Breast epithelium (tissue), 4 donors: ENCODE data around the gene VIPAS39. TPM values are rescaled to one million over a fixed set of nuclear protein-coding genes. Genes with fewer than 3 reads are reported as not detected.

Experiments used
- DNase-seq, 2 donors: peaks; one replicate each; pipeline ENCODE4 v3.0.0-alpha.2; 2019; ENCODE audit warnings: low spot score in 2 of 2
- H3K27ac ChIP-seq, 2 donors: fragments of 200-600 bp; sonication (generic) in 1 of 2; one replicate each; pipeline ENCODE4 v1.5.1; 2016 to 2019; ENCODE audit warnings: mild to moderate bottlenecking in 1 of 2
- H3K27me3 ChIP-seq, 2 donors: fragments of 200-600 bp; sonication (generic) in 1 of 2; one replicate each; pipeline versions ENCODE4 v1.5.1 to v1.6.0; 2017 to 2019; ENCODE audit warnings: control low read depth in 1 of 2, mild to moderate bottlenecking in 1 of 2
- H3K36me3 ChIP-seq: fragments of 200-600 bp; one replicate; pipeline ENCODE4 v1.5.1; 2019
- H3K4me1 ChIP-seq, 2 donors: fragments of 200-600 bp; sonication (generic); one replicate each; pipeline ENCODE4 v1.5.1; 2016 to 2019; ENCODE audit warnings: control low read depth in 1 of 2
- H3K4me3 ChIP-seq, 3 donors: fragments of 200-600 bp; sonication (generic); 1 replicate in 2 of 3; 2 replicates in 1 of 3; pipeline ENCODE4 v1.5.1; 2016 to 2019; ENCODE audit warnings: mild to moderate bottlenecking in 3 of 3, moderate library complexity in 2 of 3
- H3K9me3 ChIP-seq, 2 donors: fragments of 200-600 bp; sonication (generic) in 1 of 2; one replicate each; pipeline ENCODE4 v1.5.1; 2016 to 2019; ENCODE audit warnings: control low read depth in 1 of 2
- CTCF ChIP-seq, 3 donors: fragments of 450-650 bp; IDR thresholded peaks; one replicate each; pipeline ENCODE4 v1.5.1; 2016 to 2017; ENCODE audit warnings: antibody characterized with exemption in 3 of 3, mild to moderate bottlenecking in 3 of 3, moderate library complexity in 3 of 3
- POLR2A ChIP-seq: fragments of 450-650 bp; IDR thresholded peaks from one replicate; pipeline ENCODE4 v1.6.1; 2016; ENCODE audit warnings: antibody characterized with exemption, mild to moderate bottlenecking, moderate library complexity
- POLR2AphosphoS5 ChIP-seq, 3 donors: sonication (generic); formaldehyde crosslinking; IDR thresholded peaks; one replicate each; pipeline ENCODE4 v1.6.1; 2017; ENCODE audit warnings: antibody characterized with exemption in 3 of 3
- intact Hi-C: fragments of 100-400 bp; cut with DNase I; formaldehyde crosslinking; loops from one replicate; pipeline ENCODE4 v1.15.1; 2023; ENCODE audit warnings: low total_unique reads
- total RNA-seq, 3 donors: library from RNA; depleted of rRNA; stranded (reverse); fragments of >200 nt; gene quantifications; one replicate each; pipeline ENCODE4 v1.1.0, GENCODE V29; 2016

Gene VIPAS39
- total RNA-seq, 3 donors from 2014 or later: 14.7 to 25.9 (median 19.2) TPM

- Histone ChIP-seq H3K4me1 (no peaks in the 10 kb centered on the region), H3K36me3 (no peaks in the 10 kb centered on the region), H3K27me3 (no peaks in the 10 kb centered on the region), H3K9me3 (no peaks in the 10 kb centered on the region), H3K27ac (no peak overlapping the region), H3K4me3 (no peak overlapping the region)
- TF ChIP-seq POLR2A (no peak), CTCF (IDR thresholded peaks at IDR 0.05) (no peak), POLR2AphosphoS5 (IDR thresholded peaks at IDR 0.05) (no peak)
- intact Hi-C loops: no loop called here
- DNase-seq: no peak
Observed at GRCh38 chr14:77407158-77407557, 50.2 kb downstream of the VIPAS39 start.

GRCh38 chr14:77406718-77407117 is 50.7 kb downstream of the VIPAS39 start:
- H3K27me3 ChIP-seq: no peaks in the 10 kb centered on the region
- no peaks in the 10 kb centered on the region for H3K9me3 ChIP-seq
- intact Hi-C loops: no loop called here
- TF ChIP-seq POLR2A (no peak), CTCF (IDR thresholded peaks at IDR 0.05) (no peak), POLR2AphosphoS5 (IDR thresholded peaks at IDR 0.05) (no peak)
- no peaks in the 10 kb centered on the region for H3K36me3 ChIP-seq
- no peak overlapping the region for H3K27ac ChIP-seq
- DNase-seq: no peak
- H3K4me3 ChIP-seq: no peak overlapping the region
- no peaks in the 10 kb centered on the region for H3K4me1 ChIP-seq

DNA sequence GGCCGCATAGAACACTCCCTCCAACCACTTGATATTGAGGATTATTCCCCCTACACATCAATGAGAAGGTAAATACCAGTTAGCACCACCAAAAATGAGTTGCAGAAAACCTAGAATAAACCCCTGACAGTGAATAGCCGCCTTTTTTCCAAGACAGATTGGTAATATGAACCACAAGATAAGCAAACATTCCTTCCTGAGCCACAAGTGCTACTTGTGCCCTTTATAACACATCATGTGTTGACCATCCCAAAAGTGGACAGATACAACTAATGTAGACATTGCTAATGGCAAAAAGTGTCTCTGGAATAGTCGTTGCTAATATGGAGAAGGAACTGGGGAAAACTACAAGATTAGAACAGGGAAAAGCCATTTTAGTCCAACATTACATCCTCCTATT is 51.3 kb downstream of the VIPAS39 start:
- H3K4me1 ChIP-seq: no peaks in the 10 kb centered on the region
- TF ChIP-seq CTCF (IDR thresholded peaks at IDR 0.05) (no peak), POLR2AphosphoS5 (IDR thresholded peaks at IDR 0.05) (no peak), POLR2A (no peak)
- no peaks in the 10 kb centered on the region for H3K36me3 ChIP-seq
- intact Hi-C loops: no loop called here
- no peaks in the 10 kb centered on the region for H3K27me3 ChIP-seq
- no peaks in the 10 kb centered on the region for H3K9me3 ChIP-seq
- DNase-seq: no peak
- no peak overlapping the region for H3K27ac ChIP-seq
- no peak overlapping the region for H3K4me3 ChIP-seq

- H3K27me3 ChIP-seq: no peaks in the 10 kb centered on the region
- H3K27ac ChIP-seq: no peak overlapping the region
- H3K36me3 ChIP-seq: no peaks in the 10 kb centered on the region
- intact Hi-C loops: no loop called here
- TF ChIP-seq CTCF (IDR thresholded peaks at IDR 0.05): no peak
- no peak for TF ChIP-seq POLR2A
- no peaks in the 10 kb centered on the region for H3K9me3 ChIP-seq
- no peak for DNase-seq
- H3K4me3 ChIP-seq: no peak overlapping the region
- H3K4me1 ChIP-seq: no peaks in the 10 kb centered on the region
Observed at GRCh38 chr14:77403768-77404167, 53.6 kb downstream of the VIPAS39 start.

DNA sequence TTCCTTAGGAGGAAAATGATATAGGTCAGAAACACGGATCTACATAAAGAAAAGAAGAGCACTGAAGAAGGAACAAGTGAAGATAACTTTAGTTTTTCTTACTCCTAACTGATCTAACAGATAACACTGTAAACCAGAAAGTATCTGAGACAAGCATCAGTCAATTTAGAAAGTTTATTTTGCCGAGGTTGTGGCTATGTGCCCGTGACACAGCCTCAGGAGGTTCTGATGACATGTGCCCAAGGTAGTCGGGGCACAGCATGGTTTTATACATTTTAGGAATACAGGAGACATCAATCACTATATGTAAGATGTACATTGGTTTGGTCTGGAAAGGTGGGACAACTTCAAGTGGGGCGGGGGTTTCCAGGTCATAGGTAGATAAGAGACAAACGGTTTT is 57.2 kb downstream of the VIPAS39 start:
- intact Hi-C loops: no loop called here
- peak in 1 of 2 donors; percentile 61 for DNase-seq
- no peak overlapping the region for H3K4me3 ChIP-seq
- H3K27ac ChIP-seq: no peak overlapping the region
- TF ChIP-seq POLR2A: no peak
- TF ChIP-seq POLR2AphosphoS5 (IDR thresholded peaks at IDR 0.05): no peak
- no peak for TF ChIP-seq CTCF (IDR thresholded peaks at IDR 0.05)
- no peaks in the 10 kb centered on the region for H3K27me3 ChIP-seq
- H3K36me3 ChIP-seq: no peaks in the 10 kb centered on the region
- H3K9me3 ChIP-seq: no peaks in the 10 kb centered on the region
- no peaks in the 10 kb centered on the region for H3K4me1 ChIP-seq
